Right lobe of liver (tissue), 4 donors: ENCODE measurements around the gene AGT.

Experiments
- CTCF ChIP-seq, 4 donors: fragments of 200-600 bp in 3 of 4; fragments of 450-650 bp in 1 of 4; IDR thresholded peaks; one replicate each; pipeline versions ENCODE4 v1.5.1 to v1.8.0; 2016 to 2022; ENCODE audit warnings: antibody characterized with exemption in 4 of 4, mild to moderate bottlenecking in 2 of 4
- POLR2A ChIP-seq: fragments of 450-650 bp; IDR thresholded peaks from one replicate; pipeline ENCODE4 v1.6.1; 2017; ENCODE audit warnings: antibody characterized with exemption, mild to moderate bottlenecking
- donor health status: DM: no; HTN: no; CAD: no.
- donor health status: DM: no; HTN: no; CAD: no.
- donor health status: DM: no; HTN: yes; CAD: no.

DNA sequence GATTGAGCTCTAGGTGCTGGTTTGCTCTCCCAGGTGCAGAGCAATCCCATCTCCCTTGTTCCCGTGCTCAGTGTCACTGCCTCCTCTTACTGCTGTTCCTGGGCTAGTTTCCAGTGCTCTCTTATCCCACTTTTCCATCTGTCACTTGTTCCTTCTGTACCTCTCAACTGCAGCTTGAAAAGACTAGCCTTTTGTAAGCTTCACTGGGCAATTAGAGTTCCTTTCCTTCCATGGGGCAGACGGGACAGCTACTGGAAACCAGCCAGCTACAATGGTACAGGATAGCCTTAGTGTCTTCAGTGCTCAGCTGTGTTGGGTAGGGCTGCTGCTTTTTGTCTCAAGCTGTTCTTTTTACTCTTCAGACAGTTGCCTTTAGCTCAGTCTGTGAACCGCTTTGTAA lies 31.6 kb downstream of the AGT start:
- no peak for TF ChIP-seq CTCF (IDR thresholded peaks at IDR 0.05)
- TF ChIP-seq POLR2A: no peak
